Measurements from ENCODE around the gene CDC20B. TPM values are rescaled to one million over a fixed set of nuclear protein-coding genes. Genes with fewer than 3 reads are reported as not detected.

The CDC20B gene
- total RNA-seq, 1 experiment from 2014 or later = 0.26 TPM

- H3K27me3 ChIP-seq (ENCODE audit: insufficient read depth, low read length) = no peaks in the 10 kb centered on the region
- H2BK12ac ChIP-seq (ENCODE audit: insufficient read length, low read depth, low read length) = no peak overlapping the region
- H2BK20ac ChIP-seq (ENCODE audit: low read depth, low read length, poor library complexity, severe bottlenecking) = no peak overlapping the region
- H3K4ac ChIP-seq (ENCODE audit: low read depth, low read length) = no peak overlapping the region
- peaks cover 1% of the 10 kb centered on the region for H3K4me1 ChIP-seq (ENCODE audit: insufficient read depth, low read length)
- no peak overlapping the region for H3K56ac ChIP-seq (ENCODE audit: insufficient read length, low read depth, low read length)
- no peak overlapping the region for H3K23ac ChIP-seq (ENCODE audit: insufficient read length, low read depth, low read length)
- H2BK120ac ChIP-seq (ENCODE audit: low read depth, low read length, poor library complexity, severe bottlenecking) = no peak overlapping the region
- no peaks in the 10 kb centered on the region for H3K79me2 ChIP-seq (ENCODE audit: insufficient read depth, low read length)
- H2AK5ac ChIP-seq (ENCODE audit: insufficient read length, low read length) = no peak overlapping the region
- H4K8ac ChIP-seq (replicated peaks; ENCODE audit: insufficient read length, low read depth, low read length) = no peak overlapping the region
- no peak overlapping the region for H3K9ac ChIP-seq (ENCODE audit: extremely low read depth, insufficient read length, low read length)
- H3K18ac ChIP-seq (ENCODE audit: insufficient read length, low read depth, low read length) = no peak overlapping the region
- no peak overlapping the region for H4K5ac ChIP-seq (ENCODE audit: insufficient read length, low read depth, low read length)
- no peak overlapping the region for H2BK15ac ChIP-seq (ENCODE audit: low read depth, low read length)
- no peak for DNase-seq
- no peak overlapping the region for H3K27ac ChIP-seq (ENCODE audit: insufficient read length, low read depth, low read length)
- H3K4me1 Mint-ChIP-seq = peaks cover 9 to 12% of the 10 kb centered on the region in 2 experiments
- H3K23me2 ChIP-seq (ENCODE audit: insufficient read length, low read depth, low read length, poor library complexity, severe bottlenecking) = no peaks in the 10 kb centered on the region
- H3K4me3 Mint-ChIP-seq = no peak overlapping the region
- no peak overlapping the region for H2BK5ac ChIP-seq (ENCODE audit: insufficient read length, low read length)
- no CpG with 5 or more reads among the region's 5 CpGs for WGBS (ENCODE audit: extremely low coverage, insufficient read length, low lambda C conversion rate)
- H3K27me3 Mint-ChIP-seq (ENCODE audit: low read depth) = peaks cover 2% of the 10 kb centered on the region; the same call in 1 of the 2 replicates
- H3T11ph ChIP-seq (ENCODE audit: low read length) = no peak overlapping the region
- no peaks in the 10 kb centered on the region for H3K9me3 ChIP-seq (ENCODE audit: control insufficient read depth, low read depth, low read length)
- no peaks in the 10 kb centered on the region for H3K36me3 Mint-ChIP-seq (ENCODE audit: insufficient read depth in 1 of 3, low read depth in 3 of 3)
- no peak overlapping the region for H4K91ac ChIP-seq (ENCODE audit: insufficient read length, low read depth, low read length)
- H3K27ac Mint-ChIP-seq = no peak overlapping the region
- H3K4me2 ChIP-seq (ENCODE audit: insufficient read depth, insufficient read length, low read length) = no peak overlapping the region
- H3K14ac ChIP-seq (ENCODE audit: insufficient read depth, low read length) = no peak overlapping the region
- H4K20me1 ChIP-seq (ENCODE audit: control insufficient read depth, insufficient read depth, insufficient read length) = no peaks in the 10 kb centered on the region
- no peak for TF ChIP-seq CTCF (conservative IDR thresholded peaks at IDR 0.05)
- no peak overlapping the region for H2AFZ ChIP-seq (ENCODE audit: low read length)
- H3K9me3 Mint-ChIP-seq = peaks cover 5% of the 10 kb centered on the region in 2 experiments; a peak in 2 of 5 replicates
- H3K79me1 ChIP-seq (ENCODE audit: insufficient read depth, low read depth, low read length, poor library complexity, severe bottlenecking) = no peaks in the 10 kb centered on the region
These were observed 67.9 kb downstream of the CDC20B start for GRCh38 chr5:55104946-55105701.
